Upper lobe of left lung (tissue), 4 donors: ENCODE measurements around the gene CDHR3.

Experiments used
- CTCF ChIP-seq, 6 experiments: fragments of 450-650 bp in 4 of 6; fragments of 200-600 bp in 2 of 6; sonication (generic) in 2 of 6; IDR thresholded peaks; one replicate each; pipeline ENCODE4 v1.5.1; 2016 to 2019; ENCODE audit warnings: antibody characterized with exemption in 6 of 6
- POLR2A ChIP-seq, 4 donors: fragments of 450-650 bp; IDR thresholded peaks; one replicate each; pipeline ENCODE4 v1.5.1; 2016 to 2017; ENCODE audit warnings: antibody characterized with exemption in 4 of 4, mild to moderate bottlenecking in 2 of 4
- POLR2AphosphoS5 ChIP-seq, 2 donors: sonication (generic); formaldehyde crosslinking; IDR thresholded peaks; one replicate each; pipeline ENCODE4 v1.5.1; 2017; ENCODE audit warnings: antibody characterized with exemption in 2 of 2

GRCh38 chr7:105913947-105914346 lies 49.1 kb upstream of the CDHR3 start:
- TF ChIP-seq CTCF (IDR thresholded peaks at IDR 0.05) (no peak), POLR2A (IDR thresholded peaks at IDR 0.05) (no peak), POLR2AphosphoS5 (IDR thresholded peaks at IDR 0.05) (no peak)
